Measurements from ENCODE around the gene FTL.

DNA sequence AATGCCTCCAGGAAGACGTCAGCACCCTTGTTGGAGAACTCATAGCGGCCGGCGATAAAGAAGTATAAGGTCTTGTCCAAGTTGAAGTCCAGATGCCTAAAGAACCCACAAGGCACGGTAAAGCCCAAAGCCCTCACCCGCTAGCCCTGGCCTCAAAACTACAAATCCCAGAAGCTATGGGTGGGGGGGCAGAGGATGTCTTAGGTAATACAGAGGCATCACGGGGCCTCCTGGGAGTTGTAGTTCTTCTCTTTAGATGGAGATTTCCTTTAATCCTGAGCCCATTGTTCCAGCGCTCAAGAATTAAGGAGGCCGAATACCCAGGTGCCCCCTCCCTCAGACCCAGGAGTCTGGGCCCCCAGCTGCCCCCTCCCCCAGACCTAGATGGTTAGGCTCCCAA lies 17.2 kb downstream of the FTL start:
- TF ChIP-seq, protein P1, sequence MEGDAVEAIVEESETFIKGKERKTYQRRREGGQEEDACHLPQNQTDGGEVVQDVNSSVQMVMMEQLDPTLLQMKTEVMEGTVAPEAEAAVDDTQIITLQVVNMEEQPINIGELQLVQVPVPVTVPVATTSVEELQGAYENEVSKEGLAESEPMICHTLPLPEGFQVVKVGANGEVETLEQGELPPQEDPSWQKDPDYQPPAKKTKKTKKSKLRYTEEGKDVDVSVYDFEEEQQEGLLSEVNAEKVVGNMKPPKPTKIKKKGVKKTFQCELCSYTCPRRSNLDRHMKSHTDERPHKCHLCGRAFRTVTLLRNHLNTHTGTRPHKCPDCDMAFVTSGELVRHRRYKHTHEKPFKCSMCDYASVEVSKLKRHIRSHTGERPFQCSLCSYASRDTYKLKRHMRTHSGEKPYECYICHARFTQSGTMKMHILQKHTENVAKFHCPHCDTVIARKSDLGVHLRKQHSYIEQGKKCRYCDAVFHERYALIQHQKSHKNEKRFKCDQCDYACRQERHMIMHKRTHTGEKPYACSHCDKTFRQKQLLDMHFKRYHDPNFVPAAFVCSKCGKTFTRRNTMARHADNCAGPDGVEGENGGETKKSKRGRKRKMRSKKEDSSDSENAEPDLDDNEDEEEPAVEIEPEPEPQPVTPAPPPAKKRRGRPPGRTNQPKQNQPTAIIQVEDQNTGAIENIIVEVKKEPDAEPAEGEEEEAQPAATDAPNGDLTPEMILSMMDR (conservative IDR thresholded peaks at IDR 0.05; ENCODE audit: low read length), result no peak
- no peak for TF ChIP-seq EZH2phosphoT487 (IDR thresholded peaks at IDR 0.05; ENCODE audit: borderline replicate concordance, low read depth, low read length)
